T-helper 1 cell treated with Interleukin-12 subunit alpha and Interleukin-12 subunit beta and Interleukin-4 antibody, amounts not matched to agents 30 ng/mL and 1 ng/mL, for 36 hours (primary cell): ENCODE results near the gene FGD1. TPM values are rescaled to one million over a fixed set of nuclear protein-coding genes. Genes with fewer than 3 reads are reported as not detected.

Experiments
- intact Hi-C: fragments of 100-400 bp; cut with micrococcal nuclease; formaldehyde crosslinking; loops from one replicate; pipeline ENCODE4 v1.15.1; 2024
- total RNA-seq: library from RNA; stranded (reverse); gene quantifications from 2 replicates; pipeline ENCODE4 v1.2.3, GENCODE V29; 2022

Gene FGD1
- total RNA-seq, 1 donor from 2014 or later = not detected

DNA sequence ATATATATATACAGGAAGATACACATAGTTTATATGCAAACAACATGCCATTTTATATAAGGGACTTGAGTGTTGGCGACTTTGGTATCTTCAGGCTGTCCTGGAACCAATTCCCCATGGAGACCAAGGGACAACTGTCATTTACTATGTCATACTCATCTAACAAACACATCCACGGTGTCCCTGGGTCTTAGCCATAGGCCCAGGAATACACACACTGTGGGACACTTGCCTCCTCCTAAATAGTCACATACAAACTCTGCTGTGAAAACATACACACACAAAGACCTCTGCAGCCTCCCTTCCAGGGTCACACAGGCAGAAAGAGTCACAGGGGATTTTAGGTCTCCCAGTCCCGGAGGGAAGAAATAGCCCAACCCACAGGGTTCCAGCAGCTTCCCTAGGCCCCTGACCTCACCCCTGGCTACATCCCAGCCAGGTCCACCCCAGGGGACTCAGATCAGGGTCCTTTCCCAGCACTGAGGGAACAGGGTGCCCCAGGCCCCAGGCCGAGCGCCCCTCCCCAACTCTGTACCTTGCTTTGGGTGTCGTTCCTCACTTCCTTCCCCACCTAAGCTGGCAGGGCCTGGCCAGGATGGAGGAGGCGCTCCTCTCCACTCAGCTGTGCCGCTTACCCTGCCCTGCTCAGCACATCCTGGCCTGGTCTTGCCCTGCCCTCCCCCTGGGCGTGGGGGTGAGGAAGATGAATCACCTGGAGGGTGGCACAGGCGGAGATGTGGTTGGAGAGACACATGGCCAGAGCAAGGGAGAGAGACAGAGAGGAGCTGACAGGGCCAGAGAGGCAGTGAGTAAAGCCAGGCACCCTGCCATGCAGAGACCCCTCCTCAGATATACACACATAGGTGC, 21.8 kb downstream of the FGD1 start:
- intact Hi-C loops = no loop called here

DNA sequence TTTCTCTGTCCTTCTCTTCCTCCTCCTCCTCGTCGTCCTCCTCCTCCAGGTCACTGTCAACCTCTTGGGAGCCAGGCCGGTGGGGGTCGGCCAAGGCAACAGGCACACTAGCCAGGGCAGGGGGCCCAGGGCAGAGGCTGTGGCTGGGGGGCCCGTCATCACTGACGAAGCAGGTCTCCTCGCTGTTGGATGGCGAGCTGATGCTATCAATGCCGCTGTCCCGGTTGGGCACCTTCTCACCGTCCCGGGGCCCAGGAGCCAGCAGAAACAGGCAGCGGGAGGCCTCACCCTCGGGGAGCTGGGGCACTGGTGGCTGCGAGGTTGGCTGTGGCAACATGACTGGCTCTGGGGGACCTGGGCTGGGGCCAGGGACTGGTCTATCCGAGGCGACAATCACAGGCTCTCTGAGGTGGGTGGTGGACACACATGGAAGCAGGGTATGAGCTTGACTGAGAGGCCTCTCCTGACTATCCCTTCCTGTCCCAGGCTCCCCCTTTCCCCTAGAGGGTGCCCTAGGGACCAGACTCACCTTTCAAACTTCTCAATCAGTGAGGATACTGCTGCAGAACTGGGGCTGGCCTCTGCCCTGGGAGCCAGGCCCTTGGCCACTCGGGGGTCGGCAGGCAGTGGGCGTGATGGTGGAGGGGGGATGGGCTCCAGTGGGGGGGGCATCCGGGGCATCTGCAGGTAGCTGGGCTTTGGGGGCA, 25.8 kb downstream of the FGD1 start:
- intact Hi-C loops = no loop called here

- intact Hi-C loops = no loop called here
Observed at GRCh38 chrX:54452920-54453319, 43.1 kb downstream of the FGD1 start.

GRCh38 chrX:54449929-54450328, 46.1 kb downstream of the FGD1 start:
- intact Hi-C loops = loop anchor here (10.0 kb wide), 2 partner anchors 605 to 1015 kb away; partner anchors contain the start of gene HSD17B10

- intact Hi-C loops = loop anchor here (10.0 kb wide), 2 partner anchors 607 to 1013 kb away; partner anchors contain the start of gene HSD17B10
Observed at GRCh38 chrX:54447461-54447860, 48.6 kb downstream of the FGD1 start.

GRCh38 chrX:54446084-54446483, 50.0 kb downstream of the FGD1 start:
- intact Hi-C loops = loop anchor here (10.0 kb wide), 2 partner anchors 609 to 1011 kb away; partner anchors contain the start of gene HSD17B10

DNA sequence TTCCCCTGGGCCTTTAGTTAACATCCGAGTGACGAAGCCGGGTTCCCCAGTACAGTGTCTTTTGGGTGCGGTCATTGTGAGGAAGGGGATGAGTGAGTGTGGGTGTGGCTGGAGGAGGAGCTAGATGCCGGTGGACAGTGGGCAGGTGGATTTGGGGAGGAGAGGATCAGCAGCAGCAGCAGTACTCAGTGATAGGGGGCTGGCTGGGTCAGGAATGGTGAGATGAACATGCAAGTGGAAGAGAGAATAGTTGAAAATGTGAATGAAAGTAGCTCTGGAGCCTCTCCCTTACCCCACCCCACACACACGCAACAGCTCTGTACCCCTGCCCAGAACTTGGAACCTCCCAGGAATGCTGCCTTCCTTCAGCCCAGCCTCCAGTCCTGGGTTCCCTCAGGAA, 51.3 kb downstream of the FGD1 start:
- intact Hi-C loops = loop anchor here (5.0 to 10.0 kb wide), 3 partner anchors 87 to 1010 kb away; partner anchors contain the start of genes HSD17B10 and WNK3

DNA sequence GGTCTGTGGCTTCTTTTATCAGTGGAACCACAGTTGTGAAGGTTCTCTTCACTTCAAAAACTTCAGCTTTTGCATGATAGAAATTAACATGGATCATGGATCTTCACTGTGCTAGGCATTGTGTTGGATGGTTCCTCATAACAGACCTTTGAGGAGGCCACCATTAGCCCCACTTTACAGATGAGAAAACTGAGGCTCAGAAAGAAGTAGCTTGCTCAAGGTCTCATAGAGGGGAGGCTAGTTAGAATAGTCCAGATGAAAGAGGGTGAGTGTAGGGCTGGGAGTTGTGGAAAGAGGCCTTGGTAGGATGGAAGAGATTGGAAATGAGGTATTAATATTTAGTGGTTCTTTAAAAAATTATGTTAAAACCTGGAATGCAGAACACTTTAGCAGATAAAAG, 53.2 kb downstream of the FGD1 start:
- intact Hi-C loops = loop anchor here (5.0 to 10.0 kb wide), 3 partner anchors 85 to 1008 kb away; partner anchors contain the start of genes HSD17B10 and WNK3

DNA sequence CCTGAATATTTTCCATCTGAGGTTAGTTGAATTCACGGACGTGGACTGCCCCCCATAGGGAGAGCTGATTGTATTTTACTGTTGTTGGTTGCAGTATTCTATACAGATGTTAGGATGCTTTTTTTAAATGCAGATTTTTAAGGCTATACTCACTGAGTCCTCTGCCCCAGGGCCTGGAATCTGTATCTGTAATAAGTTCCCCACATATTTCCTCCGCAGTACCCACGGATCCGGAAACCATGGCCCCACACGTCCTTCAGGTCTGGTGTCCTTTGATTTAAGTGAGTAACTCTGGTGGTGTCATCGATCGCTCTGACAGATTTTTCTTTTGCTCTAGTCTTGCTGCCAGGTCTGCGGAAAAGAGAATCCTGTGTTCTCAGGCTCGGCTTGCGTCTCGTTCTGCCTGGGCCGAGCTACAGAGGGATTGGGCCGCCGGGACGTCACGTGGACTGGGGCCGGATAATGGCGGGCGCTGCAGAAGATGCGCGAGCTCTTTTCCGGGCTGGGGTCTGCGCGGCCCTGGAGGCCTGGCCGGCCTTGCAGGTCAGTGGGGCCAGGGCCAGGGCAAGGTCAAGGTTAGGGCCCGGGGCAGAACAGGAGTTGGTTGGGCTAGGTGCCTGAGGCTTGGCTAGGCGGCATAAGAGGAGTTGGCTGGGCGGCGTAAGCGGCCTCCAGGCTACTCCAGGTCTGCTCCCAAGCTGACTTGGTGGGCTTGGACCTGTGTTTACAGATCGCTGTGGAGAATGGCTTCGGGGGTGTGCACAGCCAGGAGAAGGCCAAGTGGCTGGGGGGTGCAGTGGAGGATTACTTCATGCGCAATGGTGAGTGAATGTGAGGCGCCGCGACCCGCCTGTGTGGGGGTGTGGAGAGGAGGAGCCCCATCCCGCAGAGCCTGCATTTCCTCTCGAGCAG, 55.8 kb downstream of the FGD1 start, which contains the start of gene TSR2:
Gene TSR2 (plus strand): TSS at position 445 of the 912 bp plus-strand sequence. CDS start 18 bp downstream, at position 463.
- intact Hi-C loops = loop anchor here (1.0 to 10.0 kb wide), 10 partner anchors 83 to 1277 kb away; partner anchors contain the start of genes APEX2, FAM120C, GNL3L and HSD17B10

GRCh38 chrX:54435121-54435520, 60.9 kb downstream of the FGD1 start:
- intact Hi-C loops = no loop called here

DNA sequence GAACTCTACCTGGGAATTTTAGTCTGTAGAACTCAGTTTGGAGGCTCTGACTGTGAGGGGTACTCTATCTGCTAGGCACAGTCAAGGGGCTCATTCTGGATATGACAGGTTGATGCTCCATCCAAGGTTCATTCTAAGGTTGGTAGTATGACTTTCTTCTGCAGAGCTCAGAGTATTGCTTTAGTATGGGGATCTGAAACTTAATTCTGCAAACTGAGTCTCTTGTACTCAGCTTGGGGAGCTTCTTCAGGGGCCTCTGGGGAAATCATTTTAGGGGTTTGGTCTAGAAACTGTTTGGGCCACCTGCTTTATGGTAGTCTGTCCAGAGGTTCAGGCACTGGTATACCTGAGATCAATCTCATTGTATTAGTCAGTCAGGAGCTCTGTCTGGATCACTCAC, 65.5 kb downstream of the FGD1 start:
- intact Hi-C loops = no loop called here

DNA sequence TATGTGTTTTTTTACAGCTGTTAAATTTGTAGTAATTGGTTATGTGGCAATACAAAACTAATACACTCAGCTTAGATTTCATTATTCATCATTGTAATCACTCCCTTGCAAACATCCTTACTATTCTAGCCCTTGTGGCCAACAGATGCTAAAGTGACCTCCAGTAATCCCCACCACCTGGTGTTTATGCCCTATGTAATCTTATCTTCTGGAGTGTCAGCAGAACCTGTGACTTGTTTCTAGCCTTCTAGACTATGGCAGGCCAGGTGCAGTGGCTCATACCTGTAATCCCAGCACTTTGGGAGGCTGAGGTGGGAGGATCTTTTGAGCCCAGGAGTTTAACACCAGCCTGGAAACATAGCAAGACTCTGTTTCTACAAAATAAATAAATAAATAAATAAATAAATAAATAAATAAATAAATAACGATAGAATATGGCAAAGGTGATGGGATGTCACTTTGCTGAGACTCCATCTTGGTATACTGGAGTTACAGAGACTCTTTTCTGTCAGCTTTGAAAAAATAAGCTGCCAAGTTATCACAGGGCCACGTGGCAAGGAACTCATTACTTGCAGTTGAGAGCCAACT, 68.1 kb downstream of the FGD1 start:
- intact Hi-C loops = no loop called here

GRCh38 chrX:54423161-54423888, 72.7 kb downstream of the FGD1 start:
- intact Hi-C loops = loop anchor here (2.0 kb wide), 1 partner anchor 363 kb away; no protein-coding TSS in a partner anchor

- intact Hi-C loops = loop anchor here (2.0 kb wide), 1 partner anchor 365 kb away; no protein-coding TSS in a partner anchor
Observed at GRCh38 chrX:54422168-54422567, 73.9 kb downstream of the FGD1 start.

DNA sequence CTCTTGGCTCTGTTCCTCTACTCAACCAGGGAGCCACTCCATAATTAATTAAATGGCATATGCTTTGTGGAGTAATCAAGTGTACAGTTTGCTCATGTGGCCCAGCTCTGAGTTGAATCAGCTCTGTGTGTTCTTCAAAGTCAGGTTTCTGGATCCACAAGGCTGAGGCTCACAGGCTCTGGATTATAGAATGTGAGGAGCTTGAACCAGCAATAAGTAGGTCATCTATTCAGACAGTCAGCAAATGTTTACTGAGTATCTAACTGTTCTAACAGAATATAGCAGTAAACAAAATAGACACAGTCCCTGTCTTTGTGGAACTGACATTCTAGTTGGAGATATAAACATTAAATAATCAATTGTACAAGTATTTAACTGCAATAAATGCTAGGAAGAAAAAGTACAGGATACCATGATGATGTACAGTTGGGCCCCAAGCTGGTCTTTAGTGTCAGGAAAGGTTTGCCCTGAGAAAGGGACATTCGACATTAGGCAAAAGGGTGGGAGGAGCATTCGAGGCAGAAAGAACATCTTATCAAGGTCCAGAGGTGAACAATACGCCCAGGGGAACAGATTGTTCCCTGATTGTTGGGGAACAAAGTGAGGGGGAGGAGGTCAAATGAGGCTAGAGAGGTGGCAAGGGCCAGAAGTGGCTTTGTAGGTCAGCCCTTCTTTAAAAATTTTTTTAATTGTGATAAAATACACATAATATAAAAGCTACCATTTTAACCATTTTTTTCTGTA, 76.3 kb downstream of the FGD1 start:
- intact Hi-C loops = no loop called here

GRCh38 chrX:54416965-54417364, 79.1 kb downstream of the FGD1 start:
- intact Hi-C loops = no loop called here

- intact Hi-C loops = no loop called here
Observed at GRCh38 chrX:54415534-54416350, 80.3 kb downstream of the FGD1 start.

DNA sequence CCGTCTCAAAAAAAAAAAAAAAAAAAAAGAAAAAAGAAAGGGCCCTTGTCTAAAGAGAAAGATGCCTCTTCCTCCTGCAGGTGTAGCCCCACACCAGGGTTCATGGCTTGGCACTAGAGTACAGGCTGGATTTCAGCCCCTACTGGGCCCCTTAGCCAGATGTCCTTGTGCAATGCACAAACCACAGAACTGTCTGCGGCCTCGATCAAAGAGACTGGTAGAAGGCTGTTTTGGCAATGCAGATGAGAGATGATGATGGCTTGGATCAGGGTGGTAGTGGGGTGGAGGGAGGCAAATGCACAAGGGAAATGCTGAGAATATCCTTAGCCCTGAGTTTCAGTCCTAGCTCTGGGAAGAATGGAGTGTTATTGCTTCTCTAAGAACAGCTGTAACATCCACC, 82.3 kb downstream of the FGD1 start:
- intact Hi-C loops = no loop called here
